ENCODE measurements around the gene USP13. TPM values are rescaled to one million over a fixed set of nuclear protein-coding genes. Genes with fewer than 3 reads are reported as not detected.

The USP13 gene
- total and polyA plus RNA-seq, 4 donors = 4.3 to 25.2 (median 10.4) TPM

- DNase-seq (no peak), ATAC-seq (ENCODE audit: insufficient read depth, low FRiP score) (no peak)
- Histone ChIP-seq H3K4me3 (no peak overlapping the region), H3K36me3 (ENCODE audit: control insufficient read depth in 4 of 4, insufficient read depth in 4 of 4, low read length in 4 of 4) (peaks cover 10 to 16% (median 12%) of the 10 kb centered on the region in 4 donors), H3K27me3 (ENCODE audit: control insufficient read depth in 3 of 3, insufficient read depth in 3 of 3, low read length in 2 of 3) (no peaks in the 10 kb centered on the region), H3K9me3 (ENCODE audit: control insufficient read depth in 4 of 4, insufficient read depth in 3 of 4, low read length in 3 of 4) (no peaks in the 10 kb centered on the region), H3K9ac (ENCODE audit: insufficient read depth in 1 of 2, low read length in 2 of 2) (no peak overlapping the region), H3K27ac (ENCODE audit: low read depth in 1 of 2, low read length in 1 of 2) (no peak overlapping the region), H3K4me1 (ENCODE audit: control insufficient read depth in 5 of 5, insufficient read depth in 5 of 5, low read length in 5 of 5) (peaks cover 0 to 5% (median 0%) of the 10 kb centered on the region in 5 donors)
- WGBS, 2 donors = 64 to 72% methylated on average over 2 of the region's 2 CpGs
- TF ChIP-seq CTCF (IDR thresholded peaks at IDR 0.05; ENCODE audit: control extremely low read depth, extremely low read depth) = no peak
Observed at GRCh38 chr3:179743913-179744312, 91.1 kb downstream of the USP13 start.

GRCh38 chr3:179744667-179745066, 91.8 kb downstream of the USP13 start:
- H3K9ac ChIP-seq (ENCODE audit: insufficient read depth in 1 of 2, low read length in 2 of 2) = no peak overlapping the region
- H3K4me1 ChIP-seq (ENCODE audit: control insufficient read depth in 5 of 5, insufficient read depth in 5 of 5, low read length in 5 of 5) = peaks cover 0 to 1% (median 0%) of the 10 kb centered on the region in 5 donors
- peaks cover 10 to 15% (median 12%) of the 10 kb centered on the region in 4 donors for H3K36me3 ChIP-seq (ENCODE audit: control insufficient read depth in 4 of 4, insufficient read depth in 4 of 4, low read length in 4 of 4)
- no peak overlapping the region for H3K27ac ChIP-seq (ENCODE audit: low read depth in 1 of 2, low read length in 1 of 2)
- DNase-seq (no peak), ATAC-seq (ENCODE audit: insufficient read depth, low FRiP score) (no peak)
- no peaks in the 10 kb centered on the region for H3K9me3 ChIP-seq (ENCODE audit: control insufficient read depth in 4 of 4, insufficient read depth in 3 of 4, low read length in 3 of 4)
- no peaks in the 10 kb centered on the region for H3K27me3 ChIP-seq (ENCODE audit: control insufficient read depth in 3 of 3, insufficient read depth in 3 of 3, low read length in 2 of 3)
- 93 to 95% methylated on average over 5 of the region's 5 CpGs for WGBS, 2 donors
- H3K4me3 ChIP-seq = no peak overlapping the region
- no peak for TF ChIP-seq CTCF (IDR thresholded peaks at IDR 0.05; ENCODE audit: control extremely low read depth, extremely low read depth)

GRCh38 chr3:179745079-179745478, 92.2 kb downstream of the USP13 start:
- 91 to 92% methylated on average over 4 of the region's 4 CpGs for WGBS, 2 donors
- H3K4me3 ChIP-seq = no peak overlapping the region
- H3K36me3 ChIP-seq (ENCODE audit: control insufficient read depth in 4 of 4, insufficient read depth in 4 of 4, low read length in 4 of 4) = peaks cover 10 to 15% (median 12%) of the 10 kb centered on the region in 4 donors
- H3K9me3 ChIP-seq (ENCODE audit: control insufficient read depth in 4 of 4, insufficient read depth in 3 of 4, low read length in 3 of 4) = no peaks in the 10 kb centered on the region
- ATAC-seq (ENCODE audit: insufficient read depth, low FRiP score) (no peak), DNase-seq (no peak)
- no peaks in the 10 kb centered on the region for H3K27me3 ChIP-seq (ENCODE audit: control insufficient read depth in 3 of 3, insufficient read depth in 3 of 3, low read length in 2 of 3)
- H3K27ac ChIP-seq (ENCODE audit: low read depth in 1 of 2, low read length in 1 of 2) = no peak overlapping the region
- peaks cover 0 to 1% (median 0%) of the 10 kb centered on the region in 5 donors for H3K4me1 ChIP-seq (ENCODE audit: control insufficient read depth in 5 of 5, insufficient read depth in 5 of 5, low read length in 5 of 5)
- H3K9ac ChIP-seq (ENCODE audit: insufficient read depth in 1 of 2, low read length in 2 of 2) = no peak overlapping the region
- TF ChIP-seq CTCF (IDR thresholded peaks at IDR 0.05; ENCODE audit: control extremely low read depth, extremely low read depth) = no peak

GRCh38 chr3:179745716-179746115, 92.9 kb downstream of the USP13 start:
- H3K36me3 ChIP-seq (ENCODE audit: control insufficient read depth in 4 of 4, insufficient read depth in 4 of 4, low read length in 4 of 4) = peaks cover 5 to 15% (median 10%) of the 10 kb centered on the region in 4 donors
- peaks cover 0 to 1% (median 0%) of the 10 kb centered on the region in 5 donors for H3K4me1 ChIP-seq (ENCODE audit: control insufficient read depth in 5 of 5, insufficient read depth in 5 of 5, low read length in 5 of 5)
- no peaks in the 10 kb centered on the region for H3K9me3 ChIP-seq (ENCODE audit: control insufficient read depth in 4 of 4, insufficient read depth in 3 of 4, low read length in 3 of 4)
- H3K27me3 ChIP-seq (ENCODE audit: control insufficient read depth in 3 of 3, insufficient read depth in 3 of 3, low read length in 2 of 3) = no peaks in the 10 kb centered on the region
- TF ChIP-seq CTCF (IDR thresholded peaks at IDR 0.05; ENCODE audit: control extremely low read depth, extremely low read depth) = no peak
- ATAC-seq (ENCODE audit: insufficient read depth, low FRiP score) (no peak), DNase-seq (no peak)
- 66 to 80% methylated on average over 5 of the region's 5 CpGs for WGBS, 2 donors
- H3K9ac ChIP-seq (ENCODE audit: insufficient read depth in 1 of 2, low read length in 2 of 2) = no peak overlapping the region
- H3K27ac ChIP-seq (ENCODE audit: low read depth in 1 of 2, low read length in 1 of 2) = no peak overlapping the region
- H3K4me3 ChIP-seq = no peak overlapping the region
